ENCODE measurements around the gene SLC44A2. TPM values are rescaled to one million over a fixed set of nuclear protein-coding genes. Genes with fewer than 3 reads are reported as not detected.
"Not testable (repeated sequence)": the region's sequence is repeated elsewhere in the genome, so short reads cannot be mapped to it uniquely, and the experiment has no call there.

Gene SLC44A2
- total RNA-seq, 6 experiments from 2014 or later: 156 to 190 (median 166) TPM

GRCh38 chr19:10662384-10663251 is 37.3 kb downstream of the SLC44A2 start:
- H3K27me3 Mint-ChIP-seq (ENCODE audit: insufficient read depth): no peaks in the 10 kb centered on the region
- H3K36me3 Mint-ChIP-seq (ENCODE audit: low read depth): peaks cover 14% of the 10 kb centered on the region
- H3K4me1 Mint-ChIP-seq (ENCODE audit: low read depth): peaks cover 21% of the 10 kb centered on the region
- no peak for DNase-seq
- H3K9me3 Mint-ChIP-seq: no peaks in the 10 kb centered on the region
- no peak overlapping the region; the same call in 1 of the 2 replicates for H3K4me3 Mint-ChIP-seq
- H3K27ac Mint-ChIP-seq: peak overlapping the region; percentile 27; the same call in 1 of the 2 replicates
- no peak for TF ChIP-seq CTCF (IDR thresholded peaks at IDR 0.05)

- peaks cover 18% of the 10 kb centered on the region for H3K36me3 Mint-ChIP-seq (ENCODE audit: low read depth)
- DNase-seq; H3K4me3 Mint-ChIP-seq; H3K27ac Mint-ChIP-seq; H3K9me3 Mint-ChIP-seq; H3K27me3 Mint-ChIP-seq (ENCODE audit: insufficient read depth): not testable (repeated sequence)
- H3K4me1 Mint-ChIP-seq (ENCODE audit: low read depth): peaks cover 21% of the 10 kb centered on the region
These were observed 37.9 kb downstream of the SLC44A2 start for GRCh38 chr19:10663252-10663563.

GRCh38 chr19:10667867-10668266 is 42.5 kb downstream of the SLC44A2 start:
- Mint-ChIP-seq H3K4me1 (ENCODE audit: low read depth) (peaks cover 26% of the 10 kb centered on the region), H3K36me3 (ENCODE audit: low read depth) (peaks cover 17% of the 10 kb centered on the region), H3K27ac (no peak overlapping the region), H3K9me3 (no peaks in the 10 kb centered on the region), H3K4me3 (no peak overlapping the region), H3K27me3 (ENCODE audit: insufficient read depth) (no peaks in the 10 kb centered on the region)
- DNase-seq: no peak
- no peak for TF ChIP-seq CTCF (IDR thresholded peaks at IDR 0.05)

GRCh38 chr19:10669246-10669645 is 43.9 kb downstream of the SLC44A2 start:
- Mint-ChIP-seq H3K4me3 (no peak overlapping the region), H3K36me3 (ENCODE audit: low read depth) (peaks cover 21% of the 10 kb centered on the region), H3K27ac (peak overlapping the region; percentile 11; the same call in 1 of the 2 replicates), H3K9me3 (no peaks in the 10 kb centered on the region), H3K27me3 (ENCODE audit: insufficient read depth) (no peaks in the 10 kb centered on the region), H3K4me1 (ENCODE audit: low read depth) (peaks cover 25% of the 10 kb centered on the region)
- no peak for TF ChIP-seq CTCF (IDR thresholded peaks at IDR 0.05)
- DNase-seq: no peak

- Mint-ChIP-seq H3K36me3 (ENCODE audit: low read depth) (peaks cover 26% of the 10 kb centered on the region), H3K9me3 (no peaks in the 10 kb centered on the region), H3K27ac (peak overlapping the region; percentile 5; the same call in 1 of the 2 replicates), H3K4me3 (peak overlapping the region; percentile 41), H3K27me3 (ENCODE audit: insufficient read depth) (no peaks in the 10 kb centered on the region), H3K4me1 (ENCODE audit: low read depth) (peaks cover 25% of the 10 kb centered on the region)
- TF ChIP-seq CTCF (IDR thresholded peaks at IDR 0.05): no peak
- no peak for DNase-seq
These were observed 44.8 kb downstream of the SLC44A2 start for GRCh38 chr19:10670182-10670581.
